H1 (cell line): Measurements from ENCODE around the gene UNC5B. TPM values are rescaled to one million over a fixed set of nuclear protein-coding genes. Genes with fewer than 3 reads are reported as not detected.

ENCODE experiments used
- BACH1 ChIP-seq: IDR thresholded peaks from 2 replicates; pipeline ENCODE4 v1.6.1; 2012; ENCODE audit warnings: low read length, improper control_type of control experiment
- EGR1 ChIP-seq: IDR thresholded peaks from 2 replicates; pipeline ENCODE4 v1.6.1; 2011; ENCODE audit warnings: low read depth, low read length, borderline replicate concordance
- SIX5 ChIP-seq: IDR thresholded peaks from 2 replicates; pipeline ENCODE4 v1.6.1; 2011; ENCODE audit warnings: mild to moderate bottlenecking, low read depth, low read length
- SP2 ChIP-seq: IDR thresholded peaks from 2 replicates; pipeline ENCODE4 v1.6.1; 2012; ENCODE audit warnings: mild to moderate bottlenecking, low read length, inconsistent platforms
- polyA plus RNA-seq, 7 experiments: library from polyadenylated mRNA; depleted of rRNA in 3 of 7; stranded (reverse) in 5 of 7; unstranded in 2 of 7; fragments of >200 nt in 5 of 7; fragments of 200-250 nt in 2 of 7; gene quantifications; 1 replicate in 5 of 7; 2 replicates in 1 of 7; 4 replicates in 1 of 7; pipeline versions ENCODE4 v1.2.1 to v1.2.3, GENCODE V29; 2011 to 2013; ENCODE audit warnings: missing spikeins in 2 of 7, mixed read lengths in 2 of 7
- total RNA-seq: library from RNA; stranded (reverse); fragmentation: NEBNext Ultra II Directional; extraction: Animal tissue kit (Norgen Biotek cat#: 25700); gene quantifications from 2 replicates; pipeline ENCODE4 v1.2.1, GENCODE V29; 2021
- TF ChIP-seq, protein P1 (sequence below): fragments of 300-600 bp; sonication (generic); IDR thresholded peaks from 2 replicates; pipeline ENCODE4 v1.7.1; 2012; ENCODE audit warnings: low read length, moderate library complexity, mild to moderate bottlenecking, inconsistent platforms; ENCODE audit not compliant: insufficient replicate concordance

The UNC5B gene
- total and polyA plus RNA-seq, 2 of the 8 experiments (the other 6 are each of a cell fraction or from before 2014, with no cell fraction given): 27.9 to 31.8 TPM

DNA sequence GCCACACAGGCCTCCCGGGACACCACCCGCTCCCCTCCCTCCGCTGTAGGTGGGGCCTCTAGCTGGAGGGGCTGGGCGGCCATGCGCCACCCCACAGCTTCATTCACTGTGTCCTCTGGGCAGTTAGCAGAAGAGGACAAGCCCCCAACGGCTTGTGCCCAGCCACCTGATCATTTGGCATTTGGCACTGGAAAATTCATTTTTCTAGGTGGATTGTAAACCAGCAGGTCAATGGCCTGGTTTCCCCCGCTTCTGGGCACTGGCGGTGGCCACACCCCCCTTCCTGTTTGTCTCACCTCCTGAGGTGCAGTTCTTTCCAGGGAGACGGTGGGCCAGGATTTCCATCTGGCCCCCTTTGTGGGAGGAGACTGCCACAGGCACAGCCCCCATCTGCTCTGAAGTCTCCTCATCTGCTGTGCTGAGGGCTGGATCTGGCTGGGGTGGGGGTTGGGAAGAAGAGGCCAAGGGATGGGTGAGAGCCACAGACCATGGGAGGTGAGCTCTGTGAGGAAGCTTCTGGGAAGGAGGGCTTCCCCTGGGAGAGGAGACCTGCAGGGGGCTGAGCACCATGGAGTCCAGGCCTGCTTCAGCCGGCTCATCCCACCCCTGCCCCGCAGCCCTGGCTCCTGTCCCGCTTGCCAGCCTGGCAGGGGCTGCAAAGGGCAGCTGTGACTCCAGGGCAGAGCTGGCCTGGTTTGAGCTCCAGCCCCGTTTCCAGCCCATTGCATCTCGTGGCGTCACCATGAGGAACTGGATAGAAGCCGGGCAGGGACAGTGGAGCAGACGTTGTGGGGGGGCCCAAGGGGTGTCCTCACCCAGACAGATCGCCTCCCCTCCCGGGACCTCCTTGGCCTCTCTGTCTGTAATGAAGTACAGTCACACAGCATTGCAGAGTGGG is 66.6 kb downstream of the UNC5B start (continued):
- TF ChIP-seq, protein P1, sequence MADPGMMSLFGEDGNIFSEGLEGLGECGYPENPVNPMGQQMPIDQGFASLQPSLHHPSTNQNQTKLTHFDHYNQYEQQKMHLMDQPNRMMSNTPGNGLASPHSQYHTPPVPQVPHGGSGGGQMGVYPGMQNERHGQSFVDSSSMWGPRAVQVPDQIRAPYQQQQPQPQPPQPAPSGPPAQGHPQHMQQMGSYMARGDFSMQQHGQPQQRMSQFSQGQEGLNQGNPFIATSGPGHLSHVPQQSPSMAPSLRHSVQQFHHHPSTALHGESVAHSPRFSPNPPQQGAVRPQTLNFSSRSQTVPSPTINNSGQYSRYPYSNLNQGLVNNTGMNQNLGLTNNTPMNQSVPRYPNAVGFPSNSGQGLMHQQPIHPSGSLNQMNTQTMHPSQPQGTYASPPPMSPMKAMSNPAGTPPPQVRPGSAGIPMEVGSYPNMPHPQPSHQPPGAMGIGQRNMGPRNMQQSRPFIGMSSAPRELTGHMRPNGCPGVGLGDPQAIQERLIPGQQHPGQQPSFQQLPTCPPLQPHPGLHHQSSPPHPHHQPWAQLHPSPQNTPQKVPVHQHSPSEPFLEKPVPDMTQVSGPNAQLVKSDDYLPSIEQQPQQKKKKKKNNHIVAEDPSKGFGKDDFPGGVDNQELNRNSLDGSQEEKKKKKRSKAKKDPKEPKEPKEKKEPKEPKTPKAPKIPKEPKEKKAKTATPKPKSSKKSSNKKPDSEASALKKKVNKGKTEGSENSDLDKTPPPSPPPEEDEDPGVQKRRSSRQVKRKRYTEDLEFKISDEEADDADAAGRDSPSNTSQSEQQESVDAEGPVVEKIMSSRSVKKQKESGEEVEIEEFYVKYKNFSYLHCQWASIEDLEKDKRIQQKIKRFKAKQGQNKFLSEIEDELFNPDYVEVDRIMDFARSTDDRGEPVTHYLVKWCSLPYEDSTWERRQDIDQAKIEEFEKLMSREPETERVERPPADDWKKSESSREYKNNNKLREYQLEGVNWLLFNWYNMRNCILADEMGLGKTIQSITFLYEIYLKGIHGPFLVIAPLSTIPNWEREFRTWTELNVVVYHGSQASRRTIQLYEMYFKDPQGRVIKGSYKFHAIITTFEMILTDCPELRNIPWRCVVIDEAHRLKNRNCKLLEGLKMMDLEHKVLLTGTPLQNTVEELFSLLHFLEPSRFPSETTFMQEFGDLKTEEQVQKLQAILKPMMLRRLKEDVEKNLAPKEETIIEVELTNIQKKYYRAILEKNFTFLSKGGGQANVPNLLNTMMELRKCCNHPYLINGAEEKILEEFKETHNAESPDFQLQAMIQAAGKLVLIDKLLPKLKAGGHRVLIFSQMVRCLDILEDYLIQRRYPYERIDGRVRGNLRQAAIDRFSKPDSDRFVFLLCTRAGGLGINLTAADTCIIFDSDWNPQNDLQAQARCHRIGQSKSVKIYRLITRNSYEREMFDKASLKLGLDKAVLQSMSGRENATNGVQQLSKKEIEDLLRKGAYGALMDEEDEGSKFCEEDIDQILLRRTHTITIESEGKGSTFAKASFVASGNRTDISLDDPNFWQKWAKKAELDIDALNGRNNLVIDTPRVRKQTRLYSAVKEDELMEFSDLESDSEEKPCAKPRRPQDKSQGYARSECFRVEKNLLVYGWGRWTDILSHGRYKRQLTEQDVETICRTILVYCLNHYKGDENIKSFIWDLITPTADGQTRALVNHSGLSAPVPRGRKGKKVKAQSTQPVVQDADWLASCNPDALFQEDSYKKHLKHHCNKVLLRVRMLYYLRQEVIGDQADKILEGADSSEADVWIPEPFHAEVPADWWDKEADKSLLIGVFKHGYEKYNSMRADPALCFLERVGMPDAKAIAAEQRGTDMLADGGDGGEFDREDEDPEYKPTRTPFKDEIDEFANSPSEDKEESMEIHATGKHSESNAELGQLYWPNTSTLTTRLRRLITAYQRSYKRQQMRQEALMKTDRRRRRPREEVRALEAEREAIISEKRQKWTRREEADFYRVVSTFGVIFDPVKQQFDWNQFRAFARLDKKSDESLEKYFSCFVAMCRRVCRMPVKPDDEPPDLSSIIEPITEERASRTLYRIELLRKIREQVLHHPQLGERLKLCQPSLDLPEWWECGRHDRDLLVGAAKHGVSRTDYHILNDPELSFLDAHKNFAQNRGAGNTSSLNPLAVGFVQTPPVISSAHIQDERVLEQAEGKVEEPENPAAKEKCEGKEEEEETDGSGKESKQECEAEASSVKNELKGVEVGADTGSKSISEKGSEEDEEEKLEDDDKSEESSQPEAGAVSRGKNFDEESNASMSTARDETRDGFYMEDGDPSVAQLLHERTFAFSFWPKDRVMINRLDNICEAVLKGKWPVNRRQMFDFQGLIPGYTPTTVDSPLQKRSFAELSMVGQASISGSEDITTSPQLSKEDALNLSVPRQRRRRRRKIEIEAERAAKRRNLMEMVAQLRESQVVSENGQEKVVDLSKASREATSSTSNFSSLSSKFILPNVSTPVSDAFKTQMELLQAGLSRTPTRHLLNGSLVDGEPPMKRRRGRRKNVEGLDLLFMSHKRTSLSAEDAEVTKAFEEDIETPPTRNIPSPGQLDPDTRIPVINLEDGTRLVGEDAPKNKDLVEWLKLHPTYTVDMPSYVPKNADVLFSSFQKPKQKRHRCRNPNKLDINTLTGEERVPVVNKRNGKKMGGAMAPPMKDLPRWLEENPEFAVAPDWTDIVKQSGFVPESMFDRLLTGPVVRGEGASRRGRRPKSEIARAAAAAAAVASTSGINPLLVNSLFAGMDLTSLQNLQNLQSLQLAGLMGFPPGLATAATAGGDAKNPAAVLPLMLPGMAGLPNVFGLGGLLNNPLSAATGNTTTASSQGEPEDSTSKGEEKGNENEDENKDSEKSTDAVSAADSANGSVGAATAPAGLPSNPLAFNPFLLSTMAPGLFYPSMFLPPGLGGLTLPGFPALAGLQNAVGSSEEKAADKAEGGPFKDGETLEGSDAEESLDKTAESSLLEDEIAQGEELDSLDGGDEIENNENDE: no peak
- TF ChIP-seq SP2 (no peak), BACH1 (no peak), EGR1 (no peak), SIX5 (no peak)
